Measurements from ENCODE around the gene YIPF6. TPM values are rescaled to one million over a fixed set of nuclear protein-coding genes. Genes with fewer than 3 reads are reported as not detected.

Gene YIPF6
- total and polyA plus RNA-seq, 9 of the 15 experiments (the other 6 are each of a cell fraction or from before 2014, with no cell fraction given), result 7.7 to 44.2 (median 22.4) TPM

GRCh38 chrX:68570598-68570997, 71.7 kb downstream of the YIPF6 start:
- POLR2A ChIA-PET, result interaction anchor here (1.7 kb wide), 1 partner anchor 11 kb away, joined by 7 read pairs; no protein-coding TSS in a partner anchor
- DNase-seq (ENCODE audit: extremely low read depth in 1 of 4, low spot score in 3 of 4) (no peak), FAIRE-seq (no peak), ATAC-seq (peak; percentile 16; the same call in 2 of the 3 replicates)
- Histone ChIP-seq H3K9ac (ENCODE audit: insufficient read depth in 1 of 2, low read depth in 2 of 2, low read length in 2 of 2) (peak overlapping the region in 1 of 2 experiments; percentile 60; a peak in 1 of 4 replicates), H3K9me3 (replicated peaks; ENCODE audit: control insufficient read depth, insufficient read depth, low read depth, low read length) (no peaks in the 10 kb centered on the region), H4K20me1 (replicated peaks; ENCODE audit: control insufficient read depth, insufficient read depth, low read length) (no peaks in the 10 kb centered on the region), H3K27ac (ENCODE audit: extremely low read depth, low read depth, low read length) (peak overlapping the region; percentile 95), H3K4me1 (replicated peaks in 1 of 2; ENCODE audit: control insufficient read depth in 2 of 2, insufficient read depth in 2 of 2, low read length in 2 of 2) (peaks cover 3 to 33% of the 10 kb centered on the region in 2 experiments; a peak in 3 of 5 replicates), H3K27me3 (ENCODE audit: control insufficient read depth in 2 of 2, insufficient read depth in 2 of 2, low read length in 2 of 2) (no peaks in the 10 kb centered on the region), H2AFZ (ENCODE audit: low read depth, low read length) (peak overlapping the region; percentile 76; the same call in 1 of the 2 replicates), H3K79me2 (ENCODE audit: control insufficient read depth, insufficient read depth, low read length) (no peaks in the 10 kb centered on the region), H3K36me3 (ENCODE audit: control insufficient read depth, insufficient read depth, low read length) (no peaks in the 10 kb centered on the region), H3K9me1 (ENCODE audit: control insufficient read depth, insufficient read depth, low read length) (no peaks in the 10 kb centered on the region), H3K4me3 (no peak overlapping the region), H3K4me2 (ENCODE audit: insufficient read depth, low read length) (peak overlapping the region; percentile 51)
- in situ Hi-C loops (cut with MboI) (no loop called here), intact Hi-C loops (cut with micrococcal nuclease) (loop anchor here (2.0 to 5.0 kb wide), 2 partner anchors 14 to 117 kb away; no protein-coding TSS in a partner anchor)
- TF ChIP-seq FOXK2 (conservative IDR thresholded peaks at IDR 0.05 in 1 of 2, IDR thresholded peaks at IDR 0.05 in 1 of 2; ENCODE audit: low read depth in 2 of 2) (peak in 1 of 2 experiments; percentile 74; a peak in 2 of 4 replicates), ZNF134 (CRISPR knock-in tag; conservative IDR thresholded peaks at IDR 0.05) (no peak), ETV5 (CRISPR knock-in tag; IDR thresholded peaks at IDR 0.05; ENCODE audit: low read depth) (no peak), JUND (IDR thresholded peaks at IDR 0.05; ENCODE audit: borderline replicate concordance, low read depth, low read length) (peak; percentile 30; the same call in 1 of the 2 replicates), JUND (tag; IDR thresholded peaks at IDR 0.05; ENCODE audit: borderline replicate concordance, low read depth, low read length) (0 out of 3 replicates have a peak, but pooled peaks have one; percentile 53), ATF7 (IDR thresholded peaks at IDR 0.05) (peak; percentile 84)
- TF ChIP-seq, protein P1, sequence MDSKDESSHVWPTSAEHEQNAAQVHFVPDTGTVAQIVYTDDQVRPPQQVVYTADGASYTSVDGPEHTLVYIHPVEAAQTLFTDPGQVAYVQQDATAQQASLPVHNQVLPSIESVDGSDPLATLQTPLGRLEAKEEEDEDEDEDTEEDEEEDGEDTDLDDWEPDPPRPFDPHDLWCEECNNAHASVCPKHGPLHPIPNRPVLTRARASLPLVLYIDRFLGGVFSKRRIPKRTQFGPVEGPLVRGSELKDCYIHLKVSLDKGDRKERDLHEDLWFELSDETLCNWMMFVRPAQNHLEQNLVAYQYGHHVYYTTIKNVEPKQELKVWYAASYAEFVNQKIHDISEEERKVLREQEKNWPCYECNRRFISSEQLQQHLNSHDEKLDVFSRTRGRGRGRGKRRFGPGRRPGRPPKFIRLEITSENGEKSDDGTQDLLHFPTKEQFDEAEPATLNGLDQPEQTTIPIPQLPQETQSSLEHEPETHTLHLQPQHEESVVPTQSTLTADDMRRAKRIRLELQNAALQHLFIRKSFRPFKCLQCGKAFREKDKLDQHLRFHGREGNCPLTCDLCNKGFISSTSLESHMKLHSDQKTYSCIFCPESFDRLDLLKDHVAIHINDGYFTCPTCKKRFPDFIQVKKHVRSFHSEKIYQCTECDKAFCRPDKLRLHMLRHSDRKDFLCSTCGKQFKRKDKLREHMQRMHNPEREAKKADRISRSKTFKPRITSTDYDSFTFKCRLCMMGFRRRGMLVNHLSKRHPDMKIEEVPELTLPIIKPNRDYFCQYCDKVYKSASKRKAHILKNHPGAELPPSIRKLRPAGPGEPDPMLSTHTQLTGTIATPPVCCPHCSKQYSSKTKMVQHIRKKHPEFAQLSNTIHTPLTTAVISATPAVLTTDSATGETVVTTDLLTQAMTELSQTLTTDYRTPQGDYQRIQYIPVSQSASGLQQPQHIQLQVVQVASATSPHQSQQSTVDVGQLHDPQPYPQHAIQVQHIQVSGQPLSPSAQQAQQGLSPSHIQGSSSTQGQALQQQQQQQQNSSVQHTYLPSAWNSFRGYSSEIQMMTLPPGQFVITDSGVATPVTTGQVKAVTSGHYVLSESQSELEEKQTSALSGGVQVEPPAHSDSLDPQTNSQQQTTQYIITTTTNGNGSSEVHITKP (IDR thresholded peaks at IDR 0.05; ENCODE audit: partially characterized antibody), result peak; percentile 98
- TF ChIP-seq, protein P2, sequence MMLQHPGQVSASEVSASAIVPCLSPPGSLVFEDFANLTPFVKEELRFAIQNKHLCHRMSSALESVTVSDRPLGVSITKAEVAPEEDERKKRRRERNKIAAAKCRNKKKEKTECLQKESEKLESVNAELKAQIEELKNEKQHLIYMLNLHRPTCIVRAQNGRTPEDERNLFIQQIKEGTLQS (IDR thresholded peaks at IDR 0.05), result peak; percentile 73
- TF ChIP-seq, protein P2 (CRISPR knock-in tag; conservative IDR thresholded peaks at IDR 0.05), result no peak
- 2% methylated on average over 4 of the region's 4 CpGs for WGBS (ENCODE audit: insufficient coverage, low coverage, missing lambda C conversion rate)
- CTCF ChIA-PET (ENCODE audit: low intra/inter-chr PET ratio), result no interaction called here
- no TSS peak for BruUV-seq (replicated peaks)

Data from K562 (cell line).